Lower leg skin (tissue), 3 donors: ENCODE results near the gene DSG2.

ENCODE experiments used
- CTCF ChIP-seq, 3 donors: fragments of 450-650 bp; IDR thresholded peaks; one replicate each; pipeline ENCODE4 v1.5.1; 2016; ENCODE audit warnings: antibody characterized with exemption in 3 of 3, mild to moderate bottlenecking in 3 of 3, moderate library complexity in 2 of 3
- POLR2A ChIP-seq, 2 donors: fragments of 450-650 bp; IDR thresholded peaks; one replicate each; pipeline ENCODE4 v1.6.1; 2016 to 2017; ENCODE audit warnings: antibody characterized with exemption in 2 of 2, mild to moderate bottlenecking in 1 of 2, moderate library complexity in 1 of 2

DNA sequence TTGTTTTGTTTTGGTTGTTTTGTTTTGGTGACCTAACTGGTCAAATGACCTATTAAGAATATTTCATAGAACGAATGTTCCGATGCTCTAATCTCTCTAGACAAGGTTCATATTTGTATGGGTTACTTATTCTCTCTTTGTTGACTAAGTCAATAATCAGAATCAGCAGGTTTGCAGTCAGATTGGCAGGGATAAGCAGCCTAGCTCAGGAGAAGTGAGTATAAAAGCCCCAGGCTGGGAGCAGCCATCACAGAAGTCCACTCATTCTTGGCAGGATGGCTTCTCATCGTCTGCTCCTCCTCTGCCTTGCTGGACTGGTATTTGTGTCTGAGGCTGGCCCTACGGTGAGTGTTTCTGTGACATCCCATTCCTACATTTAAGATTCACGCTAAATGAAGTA lies 93.7 kb downstream of the DSG2 start, which contains the start of gene TTR:
- TF ChIP-seq CTCF (IDR thresholded peaks at IDR 0.05) (no peak), POLR2A (IDR thresholded peaks at IDR 0.05) (no peak)
